ENCODE results near the gene PI3. TPM values are rescaled to one million over a fixed set of nuclear protein-coding genes. Genes with fewer than 3 reads are reported as not detected.

Gene PI3
- total and polyA plus RNA-seq, 2 of the 8 experiments (the other 6 are each of a cell fraction or from before 2014, with no cell fraction given): not detected

- H4K20me1 ChIP-seq (replicated peaks in 1 of 2; ENCODE audit: control insufficient read depth in 1 of 2, insufficient read depth in 2 of 2, low read length in 2 of 2): no peaks in the 10 kb centered on the region
- no peak overlapping the region for H3K4ac ChIP-seq (replicated peaks; ENCODE audit: insufficient read length, low read depth, low read length)
- no peak overlapping the region for H3K27ac ChIP-seq (ENCODE audit: low read depth, low read length)
- no peak overlapping the region for H3K18ac ChIP-seq (ENCODE audit: extremely low read depth, low read length)
- no peak overlapping the region for H3K4me3 ChIP-seq (ENCODE audit: extremely low read depth in 1 of 4, insufficient read depth in 2 of 4, low read depth in 3 of 4, low read length in 4 of 4)
- H3K14ac ChIP-seq (ENCODE audit: insufficient read length): no peak overlapping the region
- ChIA-PET CTCF (ENCODE audit: partially characterized antibody) (interaction anchor here (2.6 kb wide), 1 partner anchor 10 kb away, joined by 10 read pairs; no protein-coding TSS in a partner anchor), POLR2A (ENCODE audit: partially characterized antibody) (no interaction called here)
- 90% methylated on average over 3 of the region's 3 CpGs; no CpG with 5 or more reads in 1 of the 2 experiments for WGBS, 2 experiments (ENCODE audit: extremely low coverage in 1 of 2, insufficient coverage in 1 of 2, insufficient read length in 1 of 2, insufficient replicate concordance in 2 of 2, low coverage in 1 of 2, low lambda C conversion rate in 2 of 2, missing lambda C conversion rate in 1 of 2)
- no peak overlapping the region for H3K56ac ChIP-seq (replicated peaks; ENCODE audit: insufficient read length, low read depth, low read length)
- no peaks in the 10 kb centered on the region for H3K79me1 ChIP-seq (ENCODE audit: low read depth, low read length)
- no peak overlapping the region for H2BK15ac ChIP-seq (ENCODE audit: low read length)
- H3K27me3 ChIP-seq (replicated peaks in 1 of 4; ENCODE audit: control insufficient read depth in 3 of 4, extremely low read depth in 1 of 4, insufficient read depth in 3 of 4, low read length in 3 of 4): no peaks in the 10 kb centered on the region; a peak in 2 of 7 replicates
- no peaks in the 10 kb centered on the region for H3K36me3 ChIP-seq (ENCODE audit: control insufficient read depth in 2 of 4, insufficient read depth in 4 of 4, low read length in 3 of 4)
- no peaks in the 10 kb centered on the region for H3K23me2 ChIP-seq (ENCODE audit: low read depth, low read length)
- H2BK5ac ChIP-seq (ENCODE audit: low read depth, low read length): no peak overlapping the region
- H3K9me3 ChIP-seq (ENCODE audit: insufficient read depth in 2 of 2, low read depth in 1 of 2, low read length in 1 of 2): no peaks in the 10 kb centered on the region
- no peak overlapping the region for H4K8ac ChIP-seq (ENCODE audit: extremely low read depth, insufficient read depth, low read length)
- no peaks in the 10 kb centered on the region for H3K79me2 ChIP-seq (ENCODE audit: control insufficient read depth in 1 of 2, insufficient read depth in 2 of 2, low read length in 2 of 2)
- no peak for FAIRE-seq
- H4K5ac ChIP-seq (ENCODE audit: insufficient read length, low read depth, low read length): no peak overlapping the region
- H4K91ac ChIP-seq (replicated peaks; ENCODE audit: insufficient read length, low read length): no peak overlapping the region
- H2AFZ ChIP-seq (ENCODE audit: low read length): no peak overlapping the region
- H2AK5ac ChIP-seq (ENCODE audit: low read depth, low read length): no peak overlapping the region
- H2BK20ac ChIP-seq (ENCODE audit: low read length): no peak overlapping the region
- H2BK120ac ChIP-seq (replicated peaks; ENCODE audit: low read depth, low read length): no peak overlapping the region
- no peak overlapping the region for H3K4me2 ChIP-seq (ENCODE audit: insufficient read depth in 1 of 2, low read depth in 2 of 2, low read length in 2 of 2)
- H2BK12ac ChIP-seq (ENCODE audit: low read depth, low read length): no peak overlapping the region
- no peak overlapping the region for H3K23ac ChIP-seq (ENCODE audit: insufficient read length)
- no peaks in the 10 kb centered on the region for H3K4me1 ChIP-seq (replicated peaks in 1 of 4; ENCODE audit: control insufficient read depth in 3 of 4, insufficient read depth in 4 of 4, low read length in 3 of 4)
- no peak overlapping the region for H3K9ac ChIP-seq (replicated peaks in 1 of 4; ENCODE audit: extremely low read depth in 1 of 4, low read depth in 3 of 4, low read length in 3 of 4)
- DNase-seq (ENCODE audit: low read depth in 1 of 2, low spot score in 2 of 2): no peak
- TF ChIP-seq KDM1A (IDR thresholded peaks at IDR 0.05; ENCODE audit: borderline replicate concordance, low read length) (no peak), CEBPB (IDR thresholded peaks at IDR 0.05; ENCODE audit: low read depth, low read length) (no peak), HDAC2 (IDR thresholded peaks at IDR 0.05; ENCODE audit: borderline replicate concordance in 1 of 2, low read depth in 2 of 2, low read length in 2 of 2) (no peak), RXRA (IDR thresholded peaks at IDR 0.05; ENCODE audit: insufficient read depth, low read depth, low read length) (no peak), ZNF274 (IDR thresholded peaks at IDR 0.05; ENCODE audit: borderline replicate concordance, extremely low read depth, low read length) (no peak), HDAC6 (IDR thresholded peaks at IDR 0.05; ENCODE audit: low read depth, low read length) (no peak), RBBP5 (IDR thresholded peaks at IDR 0.05; ENCODE audit: borderline replicate concordance, low read depth, low read length) (no peak), TBP (IDR thresholded peaks at IDR 0.05; ENCODE audit: low read depth, low read length) (no peak), CBX5 (IDR thresholded peaks at IDR 0.05; ENCODE audit: low read depth, low read length) (no peak), SIN3A (conservative IDR thresholded peaks at IDR 0.05 in 1 of 2, IDR thresholded peaks at IDR 0.05 in 1 of 2; ENCODE audit: low read depth in 1 of 2, low read length in 2 of 2) (no peak), RFX5 (IDR thresholded peaks at IDR 0.05; ENCODE audit: borderline replicate concordance, low read depth, low read length) (no peak)
- TF ChIP-seq, protein P1, sequence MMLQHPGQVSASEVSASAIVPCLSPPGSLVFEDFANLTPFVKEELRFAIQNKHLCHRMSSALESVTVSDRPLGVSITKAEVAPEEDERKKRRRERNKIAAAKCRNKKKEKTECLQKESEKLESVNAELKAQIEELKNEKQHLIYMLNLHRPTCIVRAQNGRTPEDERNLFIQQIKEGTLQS (IDR thresholded peaks at IDR 0.05; ENCODE audit: insufficient read depth, low read depth, low read length): no peak
- TF ChIP-seq, protein P2, sequence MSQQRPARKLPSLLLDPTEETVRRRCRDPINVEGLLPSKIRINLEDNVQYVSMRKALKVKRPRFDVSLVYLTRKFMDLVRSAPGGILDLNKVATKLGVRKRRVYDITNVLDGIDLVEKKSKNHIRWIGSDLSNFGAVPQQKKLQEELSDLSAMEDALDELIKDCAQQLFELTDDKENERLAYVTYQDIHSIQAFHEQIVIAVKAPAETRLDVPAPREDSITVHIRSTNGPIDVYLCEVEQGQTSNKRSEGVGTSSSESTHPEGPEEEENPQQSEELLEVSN (IDR thresholded peaks at IDR 0.05): no peak
Observed at GRCh38 chr20:45149062-45149461, 25.6 kb upstream of the PI3 start.
